Hepatocyte (in vitro differentiated cells): ENCODE measurements around the gene PDRG1.

ENCODE experiments used
- CTCF ChIP-seq: fragments of 200-600 bp; sonication (generic); IDR thresholded peaks from 2 replicates; pipeline ENCODE4 v1.5.1; 2016; ENCODE audit warnings: antibody characterized with exemption, mild to moderate bottlenecking; ENCODE audit not compliant: poor library complexity
- EZH2 ChIP-seq: fragments of 200-600 bp; sonication (generic); IDR thresholded peaks from 2 replicates; pipeline ENCODE4 v1.6.1; 2016; ENCODE audit warnings: antibody characterized with exemption, mild to moderate bottlenecking, borderline replicate concordance
- EZH2phosphoT487 ChIP-seq: fragments of 200-600 bp; sonication (generic); IDR thresholded peaks from one replicate; pipeline ENCODE4 v1.6.1; 2018; ENCODE audit warnings: antibody characterized with exemption, mild to moderate bottlenecking, low read depth, moderate library complexity; ENCODE audit not compliant: unreplicated experiment, severe bottlenecking

DNA sequence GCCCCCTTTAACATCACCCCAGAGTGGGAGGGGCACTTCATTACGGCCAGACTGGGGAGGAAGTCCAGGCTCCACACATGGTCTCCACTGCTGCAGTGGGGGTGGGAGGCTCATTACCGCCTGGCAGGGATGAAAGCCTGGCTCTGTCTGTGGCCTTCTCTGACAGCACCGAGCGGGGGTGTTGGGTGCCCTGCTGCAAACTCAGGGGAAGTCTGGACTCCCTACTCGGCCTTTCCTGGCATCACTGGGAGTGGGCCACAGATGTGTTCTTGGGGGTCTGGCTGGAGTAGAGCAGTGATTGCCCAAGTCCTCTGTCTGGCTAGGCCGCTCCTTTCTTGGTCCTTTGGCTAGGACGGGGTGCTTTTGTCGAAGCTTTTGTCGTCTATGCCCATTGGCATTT is 54.3 kb downstream of the PDRG1 start:
- TF ChIP-seq CTCF (no peak), EZH2 (no peak), EZH2phosphoT487 (no peak)
